ENCODE data around the gene PLXNA1. TPM values are rescaled to one million over a fixed set of nuclear protein-coding genes. Genes with fewer than 3 reads are reported as not detected.

The PLXNA1 gene
- total and polyA plus RNA-seq, 8 donors, result 6.4 to 20.0 (median 8.5) TPM

DNA sequence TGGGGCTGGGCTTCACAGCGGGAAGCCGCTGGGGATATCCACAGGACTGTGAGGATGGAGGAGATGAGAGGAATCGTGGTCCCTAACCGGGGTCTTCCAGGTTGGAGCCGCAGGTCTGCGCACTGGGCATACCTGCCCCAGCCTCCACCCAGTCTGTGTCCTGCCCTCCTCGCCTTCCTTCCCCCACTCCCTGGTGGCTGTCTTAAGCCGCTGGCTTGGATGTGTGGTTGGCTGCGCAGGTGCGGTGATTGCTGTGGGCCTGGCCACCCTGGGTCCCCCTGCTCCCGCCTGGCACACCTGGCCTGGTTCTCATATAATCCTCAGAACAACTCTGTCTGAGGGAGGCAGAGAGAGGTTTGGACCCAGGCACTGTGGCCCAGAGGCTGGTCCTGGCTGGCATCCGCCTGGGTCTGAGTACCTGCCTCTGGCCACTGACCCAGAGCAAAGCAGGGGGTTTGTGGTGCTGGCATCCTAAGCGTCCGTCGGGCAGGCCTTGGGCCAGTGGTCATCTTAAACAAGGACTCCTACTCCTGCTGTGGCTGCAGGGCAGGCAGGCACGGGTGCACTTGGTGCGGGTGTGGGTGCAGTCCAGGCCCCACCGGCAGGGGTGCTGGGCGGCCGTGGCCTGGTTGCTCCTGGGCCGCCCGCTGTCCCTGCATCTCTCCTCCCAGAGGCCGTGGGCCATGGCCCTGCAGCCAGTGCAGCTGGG is 18.7 kb downstream of the PLXNA1 start:
- peak overlapping the region in 3 of 4 donors; percentile 11 to 44 (median 33) for H3K27ac ChIP-seq
- no peaks in the 10 kb centered on the region for H3K4me1 ChIP-seq
- H3K36me3 ChIP-seq, result no peaks in the 10 kb centered on the region
- no peaks in the 10 kb centered on the region for H3K9me3 ChIP-seq
- ATAC-seq, result no peak
- TF ChIP-seq, protein P1, sequence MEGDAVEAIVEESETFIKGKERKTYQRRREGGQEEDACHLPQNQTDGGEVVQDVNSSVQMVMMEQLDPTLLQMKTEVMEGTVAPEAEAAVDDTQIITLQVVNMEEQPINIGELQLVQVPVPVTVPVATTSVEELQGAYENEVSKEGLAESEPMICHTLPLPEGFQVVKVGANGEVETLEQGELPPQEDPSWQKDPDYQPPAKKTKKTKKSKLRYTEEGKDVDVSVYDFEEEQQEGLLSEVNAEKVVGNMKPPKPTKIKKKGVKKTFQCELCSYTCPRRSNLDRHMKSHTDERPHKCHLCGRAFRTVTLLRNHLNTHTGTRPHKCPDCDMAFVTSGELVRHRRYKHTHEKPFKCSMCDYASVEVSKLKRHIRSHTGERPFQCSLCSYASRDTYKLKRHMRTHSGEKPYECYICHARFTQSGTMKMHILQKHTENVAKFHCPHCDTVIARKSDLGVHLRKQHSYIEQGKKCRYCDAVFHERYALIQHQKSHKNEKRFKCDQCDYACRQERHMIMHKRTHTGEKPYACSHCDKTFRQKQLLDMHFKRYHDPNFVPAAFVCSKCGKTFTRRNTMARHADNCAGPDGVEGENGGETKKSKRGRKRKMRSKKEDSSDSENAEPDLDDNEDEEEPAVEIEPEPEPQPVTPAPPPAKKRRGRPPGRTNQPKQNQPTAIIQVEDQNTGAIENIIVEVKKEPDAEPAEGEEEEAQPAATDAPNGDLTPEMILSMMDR (IDR thresholded peaks at IDR 0.05), result no peak
- H3K27me3 ChIP-seq, result no peaks in the 10 kb centered on the region
- intact Hi-C loops (cut with DNase I), result no loop called here
- no peak for DNase-seq
- no peak overlapping the region for H3K4me3 ChIP-seq
- WGBS, 2 donors, result 76 to 86% methylated on average over 23 of the region's 23 CpGs
- FAIRE-seq, result no peak

DNA sequence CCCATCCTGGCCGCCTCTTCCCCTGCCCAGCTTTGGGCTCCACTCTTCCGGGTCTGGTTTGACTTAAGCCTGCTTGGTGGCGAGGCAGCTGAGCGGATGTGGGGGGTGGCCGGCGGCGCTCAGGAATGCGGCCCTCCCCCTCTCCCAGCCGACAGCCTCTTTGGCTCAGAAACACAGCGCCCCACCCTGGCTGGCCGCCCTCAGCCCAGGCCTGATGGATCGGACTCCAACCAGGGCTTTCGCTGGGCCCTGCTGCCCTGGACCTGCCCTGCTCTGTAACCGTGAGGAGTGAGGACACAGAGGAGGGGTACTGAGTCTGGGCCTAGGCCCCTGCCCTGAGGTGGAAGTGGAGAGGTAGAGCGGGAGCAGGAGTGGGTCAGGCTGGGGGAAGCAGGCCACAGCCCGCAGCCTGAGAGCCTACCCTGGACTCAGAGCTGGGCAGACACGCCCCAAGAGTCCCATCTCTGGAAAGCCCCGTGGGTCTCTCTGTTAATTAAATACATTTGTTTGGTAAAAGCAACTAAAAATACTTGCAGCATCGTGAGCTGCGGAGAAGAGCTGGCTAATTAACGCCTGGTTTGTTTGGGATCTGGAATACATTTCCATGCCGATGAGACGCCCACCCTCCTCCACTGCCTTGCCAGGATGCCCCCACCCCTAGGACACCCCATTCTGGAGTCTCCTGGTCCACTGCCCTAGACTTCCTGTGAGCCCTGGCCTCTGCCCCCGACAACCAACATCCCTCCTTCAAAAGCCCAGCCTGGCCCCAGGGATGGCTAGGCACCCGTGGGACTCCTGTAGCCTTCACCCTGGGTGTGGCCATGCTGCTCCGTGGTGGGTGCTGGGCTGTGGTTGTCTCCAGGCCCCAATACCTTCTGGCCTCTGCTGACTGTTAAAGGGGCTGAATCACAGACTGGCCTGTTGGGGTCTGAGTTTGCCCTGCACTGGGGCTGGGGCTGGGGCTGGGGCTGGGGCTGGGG is 19.6 kb downstream of the PLXNA1 start:
- peak overlapping the region in 3 of 4 donors; percentile 11 to 44 (median 33) for H3K27ac ChIP-seq
- no peak for FAIRE-seq

DNA sequence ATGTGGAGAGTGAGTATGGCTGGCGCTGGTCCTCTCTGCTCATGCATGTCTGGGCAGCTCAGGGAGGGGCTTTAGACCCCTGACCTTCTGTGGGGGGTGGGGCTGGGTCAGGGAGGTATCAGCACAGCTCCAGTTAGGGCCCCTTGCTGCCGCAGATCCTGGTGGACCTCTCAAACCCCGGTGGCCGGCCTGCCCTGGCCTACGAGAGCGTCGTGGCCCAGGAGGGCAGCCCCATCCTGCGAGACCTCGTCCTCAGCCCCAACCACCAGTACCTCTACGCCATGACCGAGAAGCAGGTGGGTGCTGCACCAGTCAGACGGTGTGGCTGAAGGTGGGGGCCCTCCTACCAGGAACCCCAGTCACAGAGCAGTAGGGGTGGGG is 20.2 kb downstream of the PLXNA1 start:
- TF ChIP-seq, protein P1 (IDR thresholded peaks at IDR 0.05), result no peak
- no peak for DNase-seq
- Histone ChIP-seq H3K27me3 (no peaks in the 10 kb centered on the region), H3K9me3 (no peaks in the 10 kb centered on the region), H3K27ac (no peak overlapping the region), H3K4me1 (no peaks in the 10 kb centered on the region), H3K4me3 (no peak overlapping the region), H3K36me3 (no peaks in the 10 kb centered on the region)
- intact Hi-C loops (cut with DNase I), result no loop called here
- no peak for ATAC-seq
- 95 to 100% methylated on average over 11 to 12 of the region's 12 CpGs for WGBS, 2 donors
- no peak for FAIRE-seq

More for the DNA sequence above, 19.6 kb downstream of the PLXNA1 start:
- H3K27me3 ChIP-seq, result no peaks in the 10 kb centered on the region
- DNase-seq (peak in 5 of 6 donors; percentile 42 to 78 (median 68)), ATAC-seq (peak; percentile 78 to 84 (median 83))
- H3K4me3 ChIP-seq, result no peak overlapping the region
- WGBS, 2 donors, result 63 to 75% methylated on average over 26 of the region's 26 CpGs
- H3K9me3 ChIP-seq, result no peaks in the 10 kb centered on the region
- no peaks in the 10 kb centered on the region for H3K36me3 ChIP-seq
- intact Hi-C loops (cut with DNase I), result no loop called here
- H3K4me1 ChIP-seq, result no peaks in the 10 kb centered on the region
- TF ChIP-seq, protein P1 (IDR thresholded peaks at IDR 0.05), result peak in 1 of 4 donors; percentile 9

DNA sequence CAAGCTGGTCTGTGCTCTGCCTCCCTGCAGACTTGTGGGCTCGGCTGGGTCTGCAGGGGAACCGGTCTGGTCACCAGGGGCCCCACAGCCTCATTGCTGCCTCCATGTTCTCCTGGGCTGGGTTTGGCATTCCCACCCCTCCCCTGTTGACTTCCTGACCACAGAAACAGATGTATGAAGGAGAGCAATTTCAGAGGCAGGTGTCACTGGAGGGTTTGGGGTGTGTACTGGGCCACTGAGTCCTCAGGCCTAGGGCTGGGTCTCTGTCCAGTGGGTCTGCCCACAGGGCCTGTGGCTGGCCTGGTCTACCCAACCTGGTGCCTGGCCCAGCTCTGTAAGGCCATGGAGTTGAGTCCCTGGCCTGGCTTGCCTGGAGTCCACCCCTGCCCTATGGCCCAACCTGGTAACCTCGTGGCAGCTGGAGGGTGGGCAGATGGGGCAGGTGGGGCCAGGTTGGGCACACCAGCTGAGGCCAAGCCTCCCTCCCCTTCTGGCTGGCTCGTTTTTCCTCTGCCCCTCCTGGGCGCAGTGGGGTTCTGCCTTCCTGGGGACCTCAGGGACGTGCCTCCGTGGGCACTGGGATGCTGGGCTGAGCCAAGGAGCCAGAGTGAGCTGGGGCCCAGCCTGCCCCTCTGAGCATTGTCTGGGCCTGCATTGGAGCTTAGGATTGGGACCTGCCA is 20.8 kb downstream of the PLXNA1 start:
- H3K36me3 ChIP-seq, result no peaks in the 10 kb centered on the region
- H3K4me3 ChIP-seq, result no peak overlapping the region
- H3K27ac ChIP-seq, result no peak overlapping the region
- ATAC-seq (no peak), DNase-seq (no peak), FAIRE-seq (no peak)
- H3K27me3 ChIP-seq, result no peaks in the 10 kb centered on the region
- intact Hi-C loops (cut with DNase I), result no loop called here
- H3K9me3 ChIP-seq, result no peaks in the 10 kb centered on the region
- TF ChIP-seq, protein P1 (IDR thresholded peaks at IDR 0.05), result no peak
- no peaks in the 10 kb centered on the region for H3K4me1 ChIP-seq
- WGBS, 2 donors, result 87 to 93% methylated on average over 7 of the region's 7 CpGs
